ENCODE measurements around the gene LNX1.

The LNX1 gene

DNA sequence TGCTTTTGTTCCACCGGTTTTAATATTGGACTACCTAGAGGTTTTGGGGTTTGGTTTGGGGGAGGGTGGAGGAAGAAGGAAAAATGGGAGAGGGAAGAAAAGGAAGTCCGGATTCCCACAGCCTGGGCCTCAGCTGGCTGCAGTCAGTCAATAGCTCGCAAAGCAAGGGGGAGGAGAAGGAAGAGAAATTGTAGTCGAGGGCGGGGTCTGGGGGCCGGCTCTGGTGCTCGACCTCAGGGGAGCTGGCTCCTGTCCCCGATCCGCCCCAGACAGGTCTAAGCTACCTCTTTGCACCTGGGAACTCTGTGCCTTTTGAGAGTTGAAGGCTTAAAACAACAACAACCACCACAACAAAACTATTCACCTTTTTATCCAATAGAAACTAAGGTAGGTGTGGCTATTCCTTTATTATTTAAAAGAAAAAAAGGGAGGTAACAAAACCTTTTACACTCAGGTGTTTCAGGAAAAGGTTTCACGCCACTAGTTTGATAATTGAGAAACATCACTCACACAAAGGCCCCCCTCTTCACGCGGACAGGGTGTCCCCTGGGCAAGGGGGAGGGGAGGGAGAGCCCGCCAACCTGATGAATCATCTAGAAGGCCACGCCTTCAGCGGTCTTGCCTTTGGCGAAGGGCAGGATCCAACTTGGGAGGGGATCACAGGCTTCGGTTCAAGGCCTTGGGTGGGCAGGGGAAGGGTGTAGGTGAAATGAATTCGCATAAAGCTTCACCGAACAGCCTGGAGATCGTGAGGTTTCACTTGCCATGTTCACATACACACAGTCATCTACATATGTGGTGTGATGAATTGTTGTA is 1.6 kb upstream of the LNX1 start:
- H3K4me1 ChIP-seq (ENCODE audit: insufficient read depth, low read length), result peaks cover 29% of the 10 kb centered on the region
- H3K9ac ChIP-seq (ENCODE audit: low read depth, low read length), result peak overlapping the region; percentile 53
- no peaks in the 10 kb centered on the region for H3K36me3 ChIP-seq (ENCODE audit: insufficient read depth, low read length)
- H3K9me3 ChIP-seq (ENCODE audit: control insufficient read depth, insufficient read depth, low read length), result no peaks in the 10 kb centered on the region

DNA sequence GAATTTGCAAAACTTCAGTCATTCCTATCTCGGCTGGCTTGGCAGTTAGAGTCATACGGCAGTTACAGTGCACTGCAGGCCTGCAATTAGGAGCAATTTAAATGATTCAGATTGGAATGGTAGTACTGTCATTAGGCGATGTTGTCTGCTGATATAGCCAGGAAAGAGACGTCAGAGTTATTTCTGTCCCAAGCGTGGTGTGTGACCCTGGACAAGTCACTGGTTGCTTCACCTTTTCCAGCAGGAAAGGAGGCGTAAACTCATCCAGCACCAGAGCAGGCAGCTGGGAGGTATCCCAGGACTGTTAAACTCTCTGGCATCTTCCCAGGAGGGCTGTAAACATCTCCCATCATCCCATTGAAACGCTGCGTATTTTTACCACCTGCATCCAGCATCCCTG is 836 bp upstream of the LNX1 start:
- peaks cover 29% of the 10 kb centered on the region for H3K4me1 ChIP-seq (ENCODE audit: insufficient read depth, low read length)
- no peaks in the 10 kb centered on the region for H3K9me3 ChIP-seq (ENCODE audit: control insufficient read depth, insufficient read depth, low read length)
- H3K36me3 ChIP-seq (ENCODE audit: insufficient read depth, low read length), result no peaks in the 10 kb centered on the region
- H3K9ac ChIP-seq (ENCODE audit: low read depth, low read length), result peak overlapping the region; percentile 53

DNA sequence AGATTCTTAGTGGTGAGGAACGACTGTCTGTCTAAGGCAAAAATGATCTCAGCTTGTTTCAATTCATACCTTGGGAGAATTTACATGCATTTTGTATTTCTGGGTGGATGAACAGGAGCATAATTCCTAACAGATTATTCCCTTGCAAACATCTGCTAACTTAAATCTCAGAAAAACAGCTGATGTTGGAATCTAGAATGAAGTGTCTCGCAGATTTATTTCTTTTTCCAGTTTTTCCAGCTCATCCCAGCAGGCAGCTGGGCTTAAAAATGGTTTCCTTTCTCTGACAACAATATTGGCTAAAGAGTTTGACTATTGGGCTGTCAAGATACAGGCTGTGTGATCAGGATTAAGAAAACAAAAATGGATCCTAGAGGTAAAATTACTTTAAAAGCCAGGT is 1.1 kb downstream of the LNX1 start:
- no peaks in the 10 kb centered on the region for H3K9me3 ChIP-seq (ENCODE audit: control insufficient read depth, insufficient read depth, low read length)
- no peaks in the 10 kb centered on the region for H3K36me3 ChIP-seq (ENCODE audit: insufficient read depth, low read length)
- peaks cover 17% of the 10 kb centered on the region for H3K4me1 ChIP-seq (ENCODE audit: insufficient read depth, low read length)
- no peak overlapping the region for H3K9ac ChIP-seq (ENCODE audit: low read depth, low read length)

GRCh38 chr4:53589511-53589910 is 1.8 kb downstream of the LNX1 start:
- peaks cover 16% of the 10 kb centered on the region for H3K4me1 ChIP-seq (ENCODE audit: insufficient read depth, low read length)
- no peak overlapping the region for H3K9ac ChIP-seq (ENCODE audit: low read depth, low read length)
- no peaks in the 10 kb centered on the region for H3K36me3 ChIP-seq (ENCODE audit: insufficient read depth, low read length)
- H3K9me3 ChIP-seq (ENCODE audit: control insufficient read depth, insufficient read depth, low read length), result no peaks in the 10 kb centered on the region

DNA sequence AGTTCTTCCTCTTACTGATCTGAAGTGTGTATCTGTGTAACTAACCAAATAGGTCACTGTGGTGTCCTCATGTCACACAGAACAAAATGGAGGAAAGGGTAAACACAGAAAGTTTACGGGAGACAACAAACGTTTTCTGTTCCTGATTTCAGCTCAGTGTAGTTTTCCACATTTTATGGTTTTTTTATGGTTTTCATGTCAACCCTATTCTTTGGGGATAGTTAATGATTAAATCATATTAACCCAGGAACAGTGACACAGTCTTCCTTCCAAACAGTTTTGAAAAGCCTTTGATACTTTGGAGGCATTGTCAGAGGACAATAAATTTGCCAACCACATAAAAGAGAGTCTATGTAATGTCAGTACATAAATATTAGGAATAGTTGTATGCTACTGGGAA is 4.2 kb downstream of the LNX1 start:
- H3K9me3 ChIP-seq (ENCODE audit: control insufficient read depth, insufficient read depth, low read length), result no peaks in the 10 kb centered on the region
- no peak overlapping the region for H3K9ac ChIP-seq (ENCODE audit: low read depth, low read length)
- no peaks in the 10 kb centered on the region for H3K36me3 ChIP-seq (ENCODE audit: insufficient read depth, low read length)
- H3K4me1 ChIP-seq (ENCODE audit: insufficient read depth, low read length), result peaks cover 11% of the 10 kb centered on the region

- H3K36me3 ChIP-seq (ENCODE audit: insufficient read depth, low read length), result no peaks in the 10 kb centered on the region
- H3K9me3 ChIP-seq (ENCODE audit: control insufficient read depth, insufficient read depth, low read length), result no peaks in the 10 kb centered on the region
- 0 out of 2 replicates have a peak, but pooled peaks cover 9% of the 10 kb centered on the region for H3K4me1 ChIP-seq (ENCODE audit: insufficient read depth, low read length)
- no peak overlapping the region for H3K9ac ChIP-seq (ENCODE audit: low read depth, low read length)
These were observed 5.0 kb downstream of the LNX1 start for GRCh38 chr4:53586121-53586816.

GRCh38 chr4:53584658-53585057 is 6.6 kb downstream of the LNX1 start:
- no peaks in the 10 kb centered on the region for H3K9me3 ChIP-seq (ENCODE audit: control insufficient read depth, insufficient read depth, low read length)
- H3K9ac ChIP-seq (ENCODE audit: low read depth, low read length), result no peak overlapping the region
- H3K36me3 ChIP-seq (ENCODE audit: insufficient read depth, low read length), result no peaks in the 10 kb centered on the region
- no peaks in the 10 kb centered on the region for H3K4me1 ChIP-seq (ENCODE audit: insufficient read depth, low read length)

GRCh38 chr4:53583513-53583912 is 7.8 kb downstream of the LNX1 start:
- Histone ChIP-seq H3K4me1 (ENCODE audit: insufficient read depth, low read length) (no peaks in the 10 kb centered on the region), H3K36me3 (ENCODE audit: insufficient read depth, low read length) (no peaks in the 10 kb centered on the region), H3K9me3 (ENCODE audit: control insufficient read depth, insufficient read depth, low read length) (no peaks in the 10 kb centered on the region), H3K9ac (ENCODE audit: low read depth, low read length) (no peak overlapping the region)

- H3K9ac ChIP-seq (ENCODE audit: low read depth, low read length), result no peak overlapping the region
- no peaks in the 10 kb centered on the region for H3K4me1 ChIP-seq (ENCODE audit: insufficient read depth, low read length)
- H3K9me3 ChIP-seq (ENCODE audit: control insufficient read depth, insufficient read depth, low read length), result no peaks in the 10 kb centered on the region
- H3K36me3 ChIP-seq (ENCODE audit: insufficient read depth, low read length), result no peaks in the 10 kb centered on the region
These were observed 9.1 kb downstream of the LNX1 start for GRCh38 chr4:53582194-53582593.

- H3K9me3 ChIP-seq (ENCODE audit: control insufficient read depth, insufficient read depth, low read length), result no peaks in the 10 kb centered on the region
- H3K36me3 ChIP-seq (ENCODE audit: insufficient read depth, low read length), result no peaks in the 10 kb centered on the region
- no peak overlapping the region for H3K9ac ChIP-seq (ENCODE audit: low read depth, low read length)
- no peaks in the 10 kb centered on the region for H3K4me1 ChIP-seq (ENCODE audit: insufficient read depth, low read length)
These were observed 11.0 kb downstream of the LNX1 start for GRCh38 chr4:53580274-53580673.

GRCh38 chr4:53579826-53580225 is 11.5 kb downstream of the LNX1 start:
- no peaks in the 10 kb centered on the region for H3K4me1 ChIP-seq (ENCODE audit: insufficient read depth, low read length)
- H3K9me3 ChIP-seq (ENCODE audit: control insufficient read depth, insufficient read depth, low read length), result no peaks in the 10 kb centered on the region
- H3K36me3 ChIP-seq (ENCODE audit: insufficient read depth, low read length), result no peaks in the 10 kb centered on the region
- H3K9ac ChIP-seq (ENCODE audit: low read depth, low read length), result no peak overlapping the region

GRCh38 chr4:53576676-53577372 is 14.5 kb downstream of the LNX1 start:
- no peak overlapping the region for H3K9ac ChIP-seq (ENCODE audit: low read depth, low read length)
- H3K9me3 ChIP-seq (ENCODE audit: control insufficient read depth, insufficient read depth, low read length), result no peaks in the 10 kb centered on the region; the same call in 1 of the 2 replicates
- no peaks in the 10 kb centered on the region for H3K4me1 ChIP-seq (ENCODE audit: insufficient read depth, low read length)
- H3K36me3 ChIP-seq (ENCODE audit: insufficient read depth, low read length), result no peaks in the 10 kb centered on the region

DNA sequence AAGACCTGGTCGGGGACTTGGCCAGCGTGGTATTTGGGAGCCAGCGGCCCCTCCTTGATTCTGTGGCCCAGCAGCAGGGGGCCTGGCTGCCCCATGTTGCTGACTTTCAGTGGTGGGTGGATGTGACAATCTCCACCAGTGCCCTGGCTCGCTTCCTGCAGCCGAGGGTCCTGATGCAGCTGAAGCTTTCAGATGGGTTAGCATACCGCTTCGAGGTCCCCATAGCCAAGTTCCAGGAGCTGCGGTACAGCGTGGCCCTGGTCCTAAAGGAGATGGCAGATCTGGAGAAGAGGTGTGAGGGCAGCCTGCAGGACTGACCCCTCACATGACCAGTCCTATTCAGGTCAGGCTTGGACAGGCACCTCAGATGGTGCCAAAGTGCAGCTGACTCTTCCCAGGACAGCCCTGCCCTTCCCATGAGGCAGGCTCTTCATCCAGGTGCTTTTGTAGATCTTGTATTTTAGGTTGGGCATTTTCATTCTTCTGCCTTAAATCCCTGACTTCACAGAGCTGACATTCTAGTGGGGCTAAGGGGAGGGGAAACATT is 15.1 kb downstream of the LNX1 start:
- no peaks in the 10 kb centered on the region for H3K36me3 ChIP-seq (ENCODE audit: insufficient read depth, low read length)
- no peaks in the 10 kb centered on the region; the same call in 1 of the 2 replicates for H3K9me3 ChIP-seq (ENCODE audit: control insufficient read depth, insufficient read depth, low read length)
- no peaks in the 10 kb centered on the region for H3K4me1 ChIP-seq (ENCODE audit: insufficient read depth, low read length)
- no peak overlapping the region for H3K9ac ChIP-seq (ENCODE audit: low read depth, low read length)

- Histone ChIP-seq H3K9ac (ENCODE audit: low read depth, low read length) (no peak overlapping the region), H3K36me3 (ENCODE audit: insufficient read depth, low read length) (no peaks in the 10 kb centered on the region), H3K4me1 (ENCODE audit: insufficient read depth, low read length) (no peaks in the 10 kb centered on the region), H3K9me3 (ENCODE audit: control insufficient read depth, insufficient read depth, low read length) (no peaks in the 10 kb centered on the region; the same call in 1 of the 2 replicates)
These were observed 15.7 kb downstream of the LNX1 start for GRCh38 chr4:53575552-53575951.

Data from ES-I3 (cell line).